HCT116 (cell line): ENCODE data around the gene CCDC85B. TPM values are rescaled to one million over a fixed set of nuclear protein-coding genes. Genes with fewer than 3 reads are reported as not detected.

ENCODE experiments used
- ATAC-seq: fragments of 200-7000 bp; cut with Tn5 transposase; 2 replicates; pipeline ENCODE4 v1.9.1; 2020; ENCODE audit warnings: mild to moderate bottlenecking, moderate library complexity
- BruUV-seq: library from RNA; stranded (reverse); fragments of 400-500 nt; replicated peaks from 2 replicates; lab custom pipeline; 2021; lab: Mats Ljungman, UMichigan
- CTCF ChIA-PET: fragments of 300-600 bp; sonication (Branson Sonifier 250); formaldehyde crosslinking; loops from one replicate; lab custom pipeline; 2021; ENCODE audit warnings: antibody characterized with exemption; lab: Charles Lee
- POLR2A ChIA-PET: fragments of 300-600, 350-600 bp; sonication (Branson Sonifier 250); formaldehyde crosslinking; loops from one replicate; lab custom pipeline; 2021; ENCODE audit warnings: antibody characterized with exemption; lab: Charles Lee
- RAD21 ChIA-PET, 2 experiments: fragments of 300-600 bp; sonication (Branson Sonifier 250); formaldehyde crosslinking; loops; one replicate each; lab custom pipeline; 2023; ENCODE audit warnings: low total read pairs in 2 of 2; ENCODE audit not compliant: uncharacterized antibody in 2 of 2, unreplicated experiment in 2 of 2, low non-redundant PET in 1 of 2; lab: Charles Lee
- DNase-seq: peaks from one replicate; pipeline ENCODE4 v3.0.0-alpha.2; 2010; ENCODE audit warnings: low read depth, low spot score
- H2AFZ ChIP-seq: fragments of 200-600 bp; shearing (Covaris generic), sonication (generic); 2 replicates; pipeline ENCODE4 v1.6.1; 2017; ENCODE audit warnings: low read depth, mixed run types, mixed read lengths, antibody characterized with exemption, low read length; ENCODE audit not compliant: poor library complexity, severe bottlenecking
- H3K27ac ChIP-seq: 2 replicates; pipeline ENCODE4 v1.5.1; 2012; ENCODE audit warnings: low read depth, low read length
- H3K27me3 ChIP-seq: fragments of 200-600 bp; sonication (generic); 2 replicates; pipeline ENCODE4 v1.6.1; 2016; ENCODE audit warnings: mixed run types, low read length, mixed read lengths; ENCODE audit not compliant: insufficient read depth
- H3K36me3 ChIP-seq, 2 experiments: fragments of 200-500 bp in 1 of 2; fragments of 200-600 bp in 1 of 2; sonication (Bioruptor generic) in 1 of 2; sonication (generic) in 1 of 2; 2 replicates each; pipeline versions ENCODE4 v1.5.1 to v1.6.1; 2014 to 2016; ENCODE audit warnings: low read length in 2 of 2, inconsistent platforms in 1 of 2, mixed read lengths in 1 of 2, mixed run types in 1 of 2; ENCODE audit not compliant: insufficient read depth in 2 of 2, control insufficient read depth in 1 of 2
- H3K4me1 ChIP-seq, 2 experiments: fragments of 200-600 bp in 1 of 2; sonication (generic) in 1 of 2; 2 replicates each; pipeline versions ENCODE4 v1.5.1 to v1.6.1; 2012 to 2017; ENCODE audit warnings: low read length in 2 of 2, inconsistent platforms in 1 of 2, mild to moderate bottlenecking in 1 of 2, mixed read lengths in 1 of 2, mixed run types in 1 of 2, moderate library complexity in 1 of 2; ENCODE audit not compliant: insufficient read depth in 2 of 2, control insufficient read depth in 1 of 2
- H3K4me2 ChIP-seq: fragments of 200-600 bp; sonication (generic); 2 replicates; pipeline ENCODE4 v1.6.1; 2017; ENCODE audit warnings: mixed run types, low read length, mixed read lengths
- H3K4me3 ChIP-seq, 2 experiments: fragments of 200-600 bp in 1 of 2; sonication (generic) in 1 of 2; replicated peaks in 1 of 2; 2 replicates each; pipeline ENCODE4 v1.5.1; 2011 to 2016; ENCODE audit warnings: low read length in 2 of 2, control low read depth in 1 of 2, low read depth in 1 of 2, mild to moderate bottlenecking in 1 of 2, mixed read lengths in 1 of 2, mixed run types in 1 of 2
- H3K79me2 ChIP-seq: fragments of 200-600 bp; sonication (generic); 2 replicates; pipeline ENCODE4 v1.6.1; 2017; ENCODE audit warnings: mild to moderate bottlenecking, mixed run types, low read length, moderate library complexity, mixed read lengths; ENCODE audit not compliant: insufficient read depth
- H3K9ac ChIP-seq: fragments of 200-600 bp; sonication (generic); 2 replicates; pipeline ENCODE4 v1.6.1; 2016; ENCODE audit warnings: low read length, mixed read lengths
- H3K9me2 ChIP-seq: fragments of 200-600 bp; sonication (generic), shearing (Covaris generic); 2 replicates; pipeline ENCODE4 v1.6.1; 2017; ENCODE audit warnings: mixed run types, mild to moderate bottlenecking, moderate library complexity; ENCODE audit not compliant: insufficient read depth
- H3K9me3 ChIP-seq, 2 experiments: fragments of 200-500 bp in 1 of 2; fragments of 200-600 bp in 1 of 2; sonication (Bioruptor generic) in 1 of 2; sonication (generic) in 1 of 2; 2 replicates each; pipeline ENCODE4 v1.6.1; 2014 to 2017; ENCODE audit warnings: low read length in 2 of 2, mixed read lengths in 2 of 2, inconsistent platforms in 1 of 2, low read depth in 1 of 2, mild to moderate bottlenecking in 1 of 2, mixed run types in 1 of 2, moderate library complexity in 1 of 2; ENCODE audit not compliant: control insufficient read depth in 1 of 2, insufficient read depth in 1 of 2
- H4K20me1 ChIP-seq: fragments of 200-600 bp; sonication (generic), shearing (Covaris generic); 2 replicates; pipeline ENCODE4 v1.6.1; 2017; ENCODE audit warnings: mixed run types, mild to moderate bottlenecking, moderate library complexity; ENCODE audit not compliant: insufficient read depth
- CEBPB ChIP-seq: IDR thresholded peaks from 2 replicates; pipeline ENCODE4 v1.6.1; 2012; ENCODE audit warnings: low read depth
- CTCF ChIP-seq, 3 experiments: fragments of 200-600 bp in 1 of 3; sonication (generic) in 1 of 3; IDR thresholded peaks in 2 of 3; conservative IDR thresholded peaks in 1 of 3; 2 replicates each; pipeline ENCODE4 v1.5.1; 2012 to 2017; ENCODE audit warnings: low read depth in 2 of 3, low read length in 2 of 3, antibody characterized with exemption in 1 of 3, borderline replicate concordance in 1 of 3, control low read depth in 1 of 3, mild to moderate bottlenecking in 1 of 3, mixed read lengths in 1 of 3, mixed run types in 1 of 3, moderate library complexity in 1 of 3; ENCODE audit not compliant: insufficient read depth in 1 of 3
- EZH2 ChIP-seq: fragments of 200-600 bp; sonication (generic); IDR thresholded peaks from 2 replicates; pipeline ENCODE4 v1.6.1; 2017; ENCODE audit warnings: antibody characterized with exemption, mixed run types
- EZH2phosphoT487 ChIP-seq: fragments of 200-600 bp; IDR thresholded peaks from 2 replicates; pipeline ENCODE4 v1.6.1; 2018; ENCODE audit warnings: antibody characterized with exemption, borderline replicate concordance
- FOSL1 ChIP-seq: IDR thresholded peaks from 2 replicates; pipeline ENCODE4 v1.6.1; 2012; ENCODE audit warnings: low read depth
- JUND ChIP-seq: IDR thresholded peaks from 2 replicates; pipeline ENCODE4 v1.6.1; 2012
- SIN3A ChIP-seq: IDR thresholded peaks from 2 replicates; pipeline ENCODE4 v1.6.1; 2012; ENCODE audit warnings: low read depth
- SP1 ChIP-seq: IDR thresholded peaks from 2 replicates; pipeline ENCODE4 v1.6.1; 2012; ENCODE audit warnings: low read depth
- SRF ChIP-seq: IDR thresholded peaks from 2 replicates; pipeline ENCODE4 v1.6.1; 2012; ENCODE audit warnings: low read depth
- TCF7L2 ChIP-seq: IDR thresholded peaks from 2 replicates; pipeline ENCODE4 v1.7.0; 2011; ENCODE audit warnings: borderline replicate concordance, inconsistent platforms; ENCODE audit not compliant: insufficient read depth, insufficient read length; ENCODE audit errors: extremely low read depth
- ZBTB33 ChIP-seq: IDR thresholded peaks from 2 replicates; pipeline ENCODE4 v1.6.1; 2011; ENCODE audit warnings: mild to moderate bottlenecking, low read length, moderate library complexity; ENCODE audit not compliant: insufficient replicate concordance; ENCODE audit errors: extremely low read depth
- ZFX ChIP-seq: fragments of 450-650 bp; IDR thresholded peaks from 2 replicates; pipeline ENCODE4 v1.6.1; 2017
- intact Hi-C: fragments of 100-400 bp; cut with micrococcal nuclease; formaldehyde crosslinking; loops from 2 replicates; pipeline ENCODE4 v1.10.0; 2022
- total RNA-seq: library from RNA; stranded (reverse); gene quantifications from one replicate; pipeline ENCODE4 v1.2.1, GENCODE V29; 2021; ENCODE audit not compliant: unreplicated experiment
- TF ChIP-seq, protein P1 (sequence below): IDR thresholded peaks from 2 replicates; pipeline ENCODE4 v1.6.1; 2012
- TF ChIP-seq, protein P2 (sequence below): IDR thresholded peaks from 2 replicates; pipeline ENCODE4 v1.6.1; 2012

The CCDC85B gene
- total RNA-seq, 1 experiment from 2014 or later, result 84.3 TPM

DNA sequence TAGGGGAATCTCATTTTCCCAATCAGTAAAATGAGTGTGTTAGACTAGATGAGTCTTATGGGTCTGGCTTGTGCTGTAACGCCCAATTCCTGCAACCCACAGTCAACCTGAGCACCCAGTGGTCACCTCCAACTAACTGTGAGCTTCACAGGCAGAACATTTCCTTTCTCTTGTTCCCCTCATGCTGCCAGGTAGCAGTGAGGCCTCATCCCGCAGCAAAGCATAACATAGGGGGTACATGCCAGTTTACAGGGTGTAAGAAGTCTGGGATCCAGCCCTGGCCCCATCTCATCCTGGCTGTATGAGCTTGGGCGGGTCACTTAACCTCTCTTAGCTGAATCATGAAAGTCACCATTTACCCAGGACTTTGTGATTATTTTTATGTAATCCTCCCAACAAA lies 21.6 kb upstream of the CCDC85B start (continued):
- TF ChIP-seq ZBTB33, result no peak

DNA sequence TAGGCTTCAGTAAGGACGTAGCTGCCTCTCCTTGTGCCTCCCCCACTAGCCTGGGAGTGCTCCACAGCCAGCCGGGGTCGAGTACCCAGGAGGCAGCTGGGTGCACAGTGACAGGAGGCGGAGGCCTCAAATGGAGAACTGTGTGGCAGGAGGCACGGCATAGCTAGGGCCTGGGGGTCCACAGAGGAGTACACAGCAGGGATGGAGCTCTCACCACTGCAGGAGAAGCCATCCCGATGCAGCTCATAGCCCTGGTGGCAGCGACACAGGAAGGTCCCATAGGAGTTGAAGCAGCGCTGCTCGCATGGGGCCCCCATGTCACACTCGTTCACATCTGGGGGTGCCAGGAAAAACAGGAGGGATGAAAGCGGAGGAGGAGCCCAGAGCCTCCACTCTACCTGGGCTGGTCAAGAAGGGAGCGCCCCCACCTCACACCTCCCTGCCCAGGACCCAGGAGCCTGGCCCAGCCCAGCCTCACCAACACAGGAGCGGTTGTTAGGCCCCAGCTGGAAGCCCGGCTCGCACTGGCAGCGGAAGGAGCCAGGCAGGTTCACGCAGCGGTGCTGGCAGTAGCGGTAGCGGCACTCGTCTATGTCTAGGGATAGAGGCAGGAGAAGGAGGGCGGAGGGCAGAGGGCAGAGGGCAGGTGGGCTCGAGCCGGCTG lies 20.7 kb upstream of the CCDC85B start:
- Histone ChIP-seq H3K9ac (no peak overlapping the region), H3K9me2 (no peaks in the 10 kb centered on the region), H3K4me3 (no peak overlapping the region), H3K4me1 (peaks cover 10 to 13% of the 10 kb centered on the region in 2 experiments; a peak in 3 of 4 replicates), H3K27me3 (no peaks in the 10 kb centered on the region), H3K27ac (no peak overlapping the region), H4K20me1 (no peaks in the 10 kb centered on the region), H3K9me3 (no peaks in the 10 kb centered on the region), H2AFZ (no peak overlapping the region), H3K79me2 (no peaks in the 10 kb centered on the region), H3K36me3 (peaks cover 2 to 3% of the 10 kb centered on the region in 2 experiments; a peak in 3 of 4 replicates), H3K4me2 (no peak overlapping the region)
- ChIA-PET POLR2A (interaction anchor here (1.5 to 4.8 kb wide), 3 partner anchors 10 to 20 kb away, joined by 4 to 36 read pairs (median 5); partner anchors contain the start of genes CCDC85B, CFL1 and MUS81), CTCF (interaction anchor here (2.1 kb wide), 1 partner anchor 10 kb away, joined by 12 read pairs; the partner anchor contains the start of gene MUS81), RAD21 (no interaction called here)
- TF ChIP-seq ZBTB33, result no peak
- TF ChIP-seq SRF, result no peak
- no peak for TF ChIP-seq CEBPB
- TF ChIP-seq, protein P1, sequence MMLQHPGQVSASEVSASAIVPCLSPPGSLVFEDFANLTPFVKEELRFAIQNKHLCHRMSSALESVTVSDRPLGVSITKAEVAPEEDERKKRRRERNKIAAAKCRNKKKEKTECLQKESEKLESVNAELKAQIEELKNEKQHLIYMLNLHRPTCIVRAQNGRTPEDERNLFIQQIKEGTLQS, result no peak
- TF ChIP-seq ZFX, result no peak
- TF ChIP-seq EZH2, result no peak
- TF ChIP-seq JUND, result no peak
- no peak for TF ChIP-seq SIN3A
- no peak for TF ChIP-seq TCF7L2
- TF ChIP-seq EZH2phosphoT487, result no peak
- no peak for TF ChIP-seq FOSL1
- TF ChIP-seq, protein P2, sequence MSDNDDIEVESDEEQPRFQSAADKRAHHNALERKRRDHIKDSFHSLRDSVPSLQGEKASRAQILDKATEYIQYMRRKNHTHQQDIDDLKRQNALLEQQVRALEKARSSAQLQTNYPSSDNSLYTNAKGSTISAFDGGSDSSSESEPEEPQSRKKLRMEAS, result no peak
- no peak for TF ChIP-seq SP1
- no peak for TF ChIP-seq CTCF (IDR thresholded peaks at IDR 0.05 in 2 of 3, conservative IDR thresholded peaks at IDR 0.05 in 1 of 3; ENCODE audit: borderline replicate concordance in 1 of 3, insufficient read depth in 1 of 3, low read depth in 2 of 3, low read length in 2 of 3)
- intact Hi-C loops, result loop anchor here (5.0 kb wide), 1 partner anchor 157 kb away; the partner anchor contains the start of gene KAT5
- no peak for DNase-seq
- BruUV-seq, result no TSS peak
- no peak for ATAC-seq
